ENCODE measurements around the gene AUTS2.

AUTS2 gene

DNA sequence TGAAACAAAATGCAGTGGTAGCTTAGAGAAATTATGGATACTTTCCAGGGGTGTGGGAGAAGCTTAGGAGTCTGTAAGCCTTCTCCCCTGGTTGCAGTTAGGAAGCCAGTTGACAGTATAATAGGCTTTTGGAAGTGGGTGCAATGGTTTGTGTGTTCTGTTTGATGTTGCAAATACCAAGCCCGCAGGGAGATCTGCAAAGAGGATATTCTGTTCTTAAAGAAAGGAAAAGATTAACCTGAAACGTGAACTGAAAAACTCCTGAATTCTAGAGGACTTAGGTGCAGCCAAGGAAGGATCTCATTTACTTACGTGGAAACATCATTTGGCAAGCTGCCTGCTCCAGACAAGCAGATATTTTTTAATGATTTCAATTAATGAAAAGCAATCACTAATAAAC is 496.6 kb downstream of the AUTS2 start:
- H3K27me3 Mint-ChIP-seq: no peaks in the 10 kb centered on the region
- H3K4me3 Mint-ChIP-seq: no peak overlapping the region
- DNase-seq: no peak
- H3K36me3 Mint-ChIP-seq: no peaks in the 10 kb centered on the region
- no peaks in the 10 kb centered on the region for H3K9me3 Mint-ChIP-seq
- no peak overlapping the region for H3K27ac Mint-ChIP-seq
- ATAC-seq (replicated peaks): no peak
- peaks cover 0 to 2% of the 10 kb centered on the region in 2 donors for H3K4me1 Mint-ChIP-seq

DNA sequence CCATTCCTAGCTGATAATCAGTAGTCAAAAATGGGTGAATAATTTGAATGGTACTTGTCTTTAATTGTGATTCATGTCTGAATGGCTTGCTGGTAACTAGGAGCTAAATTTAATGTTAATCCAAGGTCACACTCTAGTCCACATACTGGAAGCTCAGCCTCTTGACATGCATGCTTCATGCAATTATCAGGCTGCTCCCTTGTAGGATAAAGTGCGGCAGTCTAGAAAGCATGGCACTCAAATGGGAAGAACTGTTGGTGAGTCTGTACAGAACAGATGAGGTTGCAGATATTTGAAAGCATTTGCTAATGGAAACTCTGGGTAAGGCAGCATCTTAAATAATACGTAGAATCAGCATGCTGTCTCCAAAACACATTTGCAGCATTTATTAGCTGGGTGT is 499.4 kb downstream of the AUTS2 start:
- Mint-ChIP-seq H3K4me3 (no peak overlapping the region), H3K27me3 (no peaks in the 10 kb centered on the region), H3K36me3 (no peaks in the 10 kb centered on the region)

DNA sequence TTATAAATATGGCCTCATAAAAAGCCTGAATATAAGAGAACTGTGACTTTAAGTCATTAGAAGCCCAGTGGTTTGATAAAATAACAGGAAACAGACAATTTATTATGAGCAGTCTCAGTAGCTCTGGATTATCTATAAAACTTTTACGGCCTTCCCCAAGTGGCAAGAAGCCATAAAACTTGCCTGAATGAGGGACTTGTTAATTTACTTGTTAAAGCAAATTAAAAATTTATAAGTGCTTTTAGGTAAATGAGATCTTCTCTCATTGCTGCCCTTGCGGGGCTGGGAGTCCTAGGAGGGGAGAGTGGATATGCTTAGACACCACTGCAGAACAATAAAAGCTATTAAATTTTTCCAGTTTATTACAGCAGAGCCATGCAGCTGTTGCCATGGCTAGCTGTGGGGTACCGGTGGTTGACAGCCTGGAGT is 499.9 kb downstream of the AUTS2 start:
- no peaks in the 10 kb centered on the region for H3K9me3 Mint-ChIP-seq
- H3K27me3 Mint-ChIP-seq: no peaks in the 10 kb centered on the region
- H3K36me3 Mint-ChIP-seq: no peaks in the 10 kb centered on the region
- no peak for ATAC-seq (replicated peaks)
- H3K27ac Mint-ChIP-seq: no peak overlapping the region
- no peak overlapping the region for H3K4me3 Mint-ChIP-seq
- DNase-seq: no peak
- H3K4me1 Mint-ChIP-seq: peaks cover 0 to 2% of the 10 kb centered on the region in 2 donors

More for the DNA sequence above, 499.4 kb downstream of the AUTS2 start:
- Mint-ChIP-seq H3K27ac (no peak overlapping the region), H3K9me3 (no peaks in the 10 kb centered on the region), H3K4me1 (peaks cover 0 to 2% of the 10 kb centered on the region in 2 donors)
- DNase-seq: no peak
- no peak for ATAC-seq (replicated peaks)

DNA sequence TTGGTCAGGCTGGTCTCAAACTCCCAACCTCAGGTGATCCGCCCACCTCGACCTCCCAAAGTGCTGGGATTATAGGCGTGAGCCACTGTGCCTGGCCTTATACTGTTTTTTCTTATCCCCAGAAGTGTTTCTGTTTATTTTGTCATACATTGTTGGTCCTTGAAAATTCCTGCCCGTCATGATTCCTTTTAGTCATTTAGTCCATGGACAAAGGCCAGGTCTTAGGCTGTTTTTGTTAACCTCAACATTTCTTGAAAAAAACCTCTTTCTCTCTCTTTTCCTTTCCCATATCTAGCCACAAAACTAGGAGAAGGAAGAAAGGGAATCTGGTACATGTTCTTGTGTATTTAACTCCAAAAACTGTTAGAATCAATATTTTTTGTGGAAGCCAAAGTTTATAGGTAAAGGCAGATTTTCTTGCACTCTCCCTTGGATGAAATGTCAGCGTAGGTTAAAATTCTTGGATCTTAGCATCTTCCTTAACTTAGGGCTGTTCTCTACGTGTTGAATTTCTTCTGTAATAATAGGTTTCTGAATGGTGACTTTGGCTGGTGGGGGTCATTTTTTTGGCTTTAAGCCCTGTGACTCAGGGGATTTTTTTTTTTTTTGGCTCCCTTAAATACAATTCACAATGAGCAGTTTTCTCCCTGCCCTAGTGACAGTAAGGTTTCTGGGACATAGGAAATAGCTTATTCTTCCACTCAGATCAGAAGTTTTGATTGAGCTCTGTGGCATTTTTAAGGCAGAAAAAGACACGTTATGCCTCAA is 500.8 kb downstream of the AUTS2 start:
- peaks cover 0 to 2% of the 10 kb centered on the region in 2 donors for H3K4me1 Mint-ChIP-seq
- ATAC-seq (replicated peaks) (no peak), DNase-seq (no peak)
- H3K27me3 Mint-ChIP-seq: no peaks in the 10 kb centered on the region
- no peaks in the 10 kb centered on the region for H3K9me3 Mint-ChIP-seq
- H3K27ac Mint-ChIP-seq: no peak overlapping the region
- no peaks in the 10 kb centered on the region for H3K36me3 Mint-ChIP-seq
- H3K4me3 Mint-ChIP-seq: no peak overlapping the region

DNA sequence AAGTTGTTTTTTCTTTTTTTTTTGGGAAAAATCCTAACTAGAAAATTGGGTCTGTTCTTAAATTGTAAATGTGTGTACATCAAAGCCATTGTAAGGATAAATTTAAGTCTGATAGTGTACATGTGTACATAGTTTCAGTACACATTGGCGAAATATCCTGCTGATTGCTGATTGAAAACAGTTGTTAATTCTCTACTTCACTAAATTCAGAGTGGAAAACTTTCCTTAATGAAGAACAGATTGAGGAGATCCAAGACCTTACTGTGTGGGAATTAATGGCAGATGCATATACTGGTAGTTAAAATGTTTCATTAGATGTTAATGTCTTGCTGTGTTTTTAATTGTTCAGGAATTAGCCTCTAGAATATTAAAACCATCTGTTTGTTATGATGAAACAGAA is 506.0 kb downstream of the AUTS2 start:
- Mint-ChIP-seq H3K9me3 (no peaks in the 10 kb centered on the region), H3K27ac (no peak overlapping the region), H3K4me3 (no peak overlapping the region), H3K27me3 (no peaks in the 10 kb centered on the region), H3K4me1 (peaks cover 0 to 1% of the 10 kb centered on the region in 2 donors), H3K36me3 (no peaks in the 10 kb centered on the region)
- no peak for DNase-seq
- ATAC-seq (replicated peaks): no peak

DNA sequence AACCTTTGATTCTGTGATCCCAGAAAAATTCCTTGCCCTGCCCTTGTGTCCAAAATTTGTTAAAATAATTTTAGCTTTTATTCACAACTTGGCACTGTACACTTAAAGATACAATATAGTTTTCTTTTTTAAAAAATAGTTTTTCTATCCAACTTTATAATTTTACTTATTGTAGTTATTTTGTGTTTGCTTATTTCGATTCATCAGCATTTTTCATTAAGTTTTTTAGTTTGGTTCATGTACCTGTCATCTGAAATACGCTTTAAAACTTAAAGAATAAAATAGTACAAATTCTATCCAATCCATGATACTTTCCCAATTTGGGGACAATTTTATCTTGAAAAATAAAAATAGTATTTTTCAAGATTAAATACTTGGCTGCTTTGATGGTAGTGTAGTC is 514.8 kb downstream of the AUTS2 start:
- Mint-ChIP-seq H3K27ac (no peak overlapping the region), H3K27me3 (no peaks in the 10 kb centered on the region), H3K36me3 (no peaks in the 10 kb centered on the region), H3K9me3 (no peaks in the 10 kb centered on the region), H3K4me1 (peaks cover 0 to 4% of the 10 kb centered on the region in 2 donors), H3K4me3 (no peak overlapping the region)
- ATAC-seq (replicated peaks): no peak
- no peak for DNase-seq

DNA sequence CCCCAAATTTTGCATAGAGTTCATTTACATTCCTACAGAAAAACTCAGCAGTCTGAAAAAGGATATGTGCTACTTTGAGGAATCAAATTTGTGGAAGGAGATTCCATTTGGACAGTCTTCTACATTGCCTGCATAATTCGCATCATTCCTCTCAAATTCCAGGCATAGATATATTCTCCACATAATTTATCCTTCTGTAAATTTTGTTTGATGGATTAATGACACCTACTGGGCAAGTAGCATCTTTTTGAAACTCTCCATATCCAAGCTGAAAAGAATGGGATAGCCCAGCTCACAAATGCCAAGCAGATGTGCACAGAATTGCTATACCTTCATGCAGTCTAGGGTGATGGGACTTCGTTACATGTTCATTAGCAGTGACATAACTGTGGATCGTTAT is 515.3 kb downstream of the AUTS2 start:
- peaks cover 0 to under 1% of the 10 kb centered on the region in 2 donors for H3K36me3 Mint-ChIP-seq
- H3K4me1 Mint-ChIP-seq: peaks cover 0 to 4% of the 10 kb centered on the region in 2 donors
- no peak overlapping the region for H3K27ac Mint-ChIP-seq
- H3K9me3 Mint-ChIP-seq: no peaks in the 10 kb centered on the region
- H3K27me3 Mint-ChIP-seq: no peaks in the 10 kb centered on the region
- DNase-seq: no peak
- ATAC-seq (replicated peaks): no peak
- no peak overlapping the region for H3K4me3 Mint-ChIP-seq

DNA sequence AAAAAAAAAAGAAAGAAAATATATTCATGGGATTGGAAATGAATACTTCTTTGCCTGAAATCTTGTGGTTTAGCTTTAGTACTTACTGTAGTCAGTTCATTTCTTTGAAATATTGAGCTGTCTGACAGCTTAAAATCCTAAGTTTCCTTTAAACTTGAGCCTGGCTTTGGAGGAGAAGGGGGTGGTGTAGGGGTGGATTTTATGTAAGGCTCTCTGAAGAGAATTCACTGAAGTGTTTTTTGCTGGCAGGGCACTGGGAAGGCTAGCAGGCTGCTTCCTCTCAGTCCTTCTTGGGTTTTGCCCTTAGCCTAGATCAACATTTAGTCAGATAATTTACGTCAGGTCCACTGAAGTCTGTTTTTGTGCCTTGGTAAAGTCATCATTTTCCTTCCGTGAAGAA is 516.5 kb downstream of the AUTS2 start:
- no peaks in the 10 kb centered on the region for H3K27me3 Mint-ChIP-seq
- no peak overlapping the region for H3K27ac Mint-ChIP-seq
- DNase-seq (no peak), ATAC-seq (replicated peaks) (no peak)
- peaks cover 0 to 4% of the 10 kb centered on the region in 2 donors for H3K4me1 Mint-ChIP-seq
- H3K9me3 Mint-ChIP-seq: no peaks in the 10 kb centered on the region
- H3K4me3 Mint-ChIP-seq: no peak overlapping the region
- H3K36me3 Mint-ChIP-seq: peaks cover 9 to 10% of the 10 kb centered on the region in 2 donors

DNA sequence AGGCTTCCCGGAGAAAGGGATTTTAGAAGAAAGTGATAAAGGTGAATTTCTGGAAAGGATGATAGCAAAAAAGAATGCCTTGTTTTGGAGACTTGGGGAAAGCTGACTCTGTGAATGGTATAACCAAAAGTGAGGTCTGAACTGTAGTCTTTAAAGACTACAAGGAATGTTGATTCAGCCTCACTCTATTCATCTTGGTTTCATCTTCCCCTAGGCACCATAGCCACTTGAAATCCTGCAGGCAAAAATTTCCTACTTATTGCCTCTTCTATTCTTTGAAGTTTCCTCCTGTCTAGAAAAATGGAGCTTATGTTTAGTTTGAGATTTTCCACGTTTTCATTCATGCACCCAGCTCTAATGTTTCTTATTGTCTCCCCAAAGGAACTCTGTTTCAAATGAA is 518.0 kb downstream of the AUTS2 start:
- ATAC-seq (replicated peaks) (no peak), DNase-seq (no peak)
- Mint-ChIP-seq H3K36me3 (peaks cover 17 to 20% of the 10 kb centered on the region in 2 donors), H3K9me3 (peaks cover 6 to 7% of the 10 kb centered on the region in 2 donors), H3K4me3 (no peak overlapping the region), H3K27me3 (no peaks in the 10 kb centered on the region), H3K4me1 (peaks cover 0 to 4% of the 10 kb centered on the region in 2 donors), H3K27ac (no peak overlapping the region)

DNA sequence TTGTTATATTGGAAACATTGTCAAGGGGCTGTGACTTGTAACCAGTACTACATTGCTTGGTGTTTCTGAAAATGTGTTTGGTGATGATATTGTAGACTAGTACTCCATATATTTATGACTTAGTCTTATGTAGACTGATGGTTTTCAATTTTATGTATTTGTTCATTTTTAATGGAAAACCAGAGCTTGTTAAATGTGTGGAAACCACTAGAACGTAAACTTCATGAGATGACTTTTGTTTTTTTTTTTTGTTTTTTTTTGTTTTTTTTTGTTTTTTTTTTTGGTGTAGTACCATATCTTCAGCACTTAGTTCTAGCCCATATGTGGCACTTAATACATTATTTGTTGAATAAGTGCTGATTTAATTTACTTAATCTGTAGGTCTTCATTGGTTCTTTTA is 518.6 kb downstream of the AUTS2 start:
- Mint-ChIP-seq H3K4me1 (peaks cover 0 to 4% of the 10 kb centered on the region in 2 donors), H3K9me3 (peaks cover 9 to 11% of the 10 kb centered on the region in 2 donors), H3K27ac (no peak overlapping the region), H3K4me3 (no peak overlapping the region), H3K27me3 (no peaks in the 10 kb centered on the region), H3K36me3 (peaks cover 23 to 26% of the 10 kb centered on the region in 2 donors)
- no peak for DNase-seq
- ATAC-seq (replicated peaks): no peak

DNA sequence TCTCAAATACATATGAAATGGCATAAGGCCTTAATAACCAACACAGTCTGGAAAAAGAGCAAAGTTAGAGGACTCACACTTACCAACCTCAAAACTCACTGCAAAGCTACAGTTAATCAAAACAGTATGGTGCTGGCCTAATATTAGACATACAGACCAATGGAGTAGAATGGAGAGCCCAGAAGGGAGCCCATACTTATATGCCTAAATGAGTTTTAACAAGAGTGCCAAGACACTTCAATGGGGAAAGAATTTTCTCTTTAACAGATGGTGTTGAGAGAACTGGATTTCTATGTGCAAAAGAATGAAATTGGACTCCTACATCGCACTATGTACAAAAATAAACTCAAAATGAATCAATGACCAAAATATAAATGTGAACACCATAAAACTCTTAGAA is 522.6 kb downstream of the AUTS2 start:
- Mint-ChIP-seq H3K27me3 (no peaks in the 10 kb centered on the region), H3K9me3 (peaks cover 27% of the 10 kb centered on the region in 2 donors), H3K36me3 (peaks cover 50 to 57% of the 10 kb centered on the region in 2 donors), H3K27ac (no peak overlapping the region), H3K4me1 (peaks cover 0 to 4% of the 10 kb centered on the region in 2 donors), H3K4me3 (no peak overlapping the region)
- ATAC-seq (replicated peaks) (no peak), DNase-seq (no peak)

DNA sequence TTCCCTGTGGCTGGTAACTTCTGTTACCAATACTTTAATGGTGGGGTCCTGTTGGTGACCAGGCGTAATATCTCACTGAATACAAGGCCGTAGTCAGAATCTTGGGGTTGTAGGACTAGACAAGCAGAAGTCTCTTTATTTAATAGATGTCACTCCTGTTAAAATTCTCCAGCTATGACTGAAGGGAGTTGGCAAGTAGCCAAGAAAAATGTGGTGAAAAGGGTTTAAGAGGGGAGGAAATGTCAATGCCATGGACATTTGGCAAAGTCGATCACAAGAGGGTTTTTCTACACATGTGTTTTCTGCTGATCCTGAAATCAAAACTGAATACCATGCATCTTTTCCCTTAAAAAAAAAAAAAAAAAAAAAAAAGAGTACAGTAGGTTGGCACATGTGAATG is 533.5 kb downstream of the AUTS2 start:
- Mint-ChIP-seq H3K4me3 (no peak overlapping the region), H3K27ac (no peak overlapping the region), H3K36me3 (peaks cover 5 to 25% of the 10 kb centered on the region in 2 donors), H3K9me3 (peaks cover 0 to 2% of the 10 kb centered on the region in 2 donors), H3K4me1 (peaks cover 0 to 4% of the 10 kb centered on the region in 2 donors), H3K27me3 (no peaks in the 10 kb centered on the region)
- DNase-seq: no peak
- ATAC-seq (replicated peaks): no peak

DNA sequence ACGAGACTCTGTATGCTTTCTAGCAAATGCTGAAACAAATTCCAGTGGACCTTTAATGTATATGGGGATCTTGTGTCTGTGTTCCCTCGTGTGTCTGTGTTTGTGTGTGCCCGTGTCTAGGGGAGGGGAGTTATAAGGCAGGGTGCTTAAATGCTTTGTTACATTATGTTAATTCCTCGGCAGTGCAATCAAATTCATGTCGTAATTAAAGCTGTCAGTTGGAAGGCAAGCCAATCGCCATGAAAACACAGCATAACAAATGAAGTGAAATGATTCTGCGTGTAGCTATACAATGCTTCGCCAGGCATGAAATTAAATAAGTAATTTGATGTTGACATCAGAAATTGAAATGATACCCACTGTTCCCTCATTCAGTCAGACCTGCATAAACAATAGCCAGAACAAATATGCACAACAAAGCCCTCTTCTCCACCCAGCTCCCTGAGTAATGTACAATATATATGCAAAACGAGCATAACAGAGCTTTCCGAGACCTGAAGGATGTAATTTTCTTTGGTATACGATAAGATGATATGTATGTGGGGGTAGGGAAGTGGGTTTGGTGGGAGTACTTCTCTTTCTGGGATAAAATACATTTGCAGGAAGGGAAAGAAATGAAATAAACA is 534.1 kb downstream of the AUTS2 start:
- H3K4me3 Mint-ChIP-seq: no peak overlapping the region
- peaks cover 0 to under 1% of the 10 kb centered on the region in 2 donors for H3K9me3 Mint-ChIP-seq
- no peak for ATAC-seq (replicated peaks)
- peaks cover 0 to 4% of the 10 kb centered on the region in 2 donors for H3K4me1 Mint-ChIP-seq
- H3K27ac Mint-ChIP-seq: no peak overlapping the region
- no peak for DNase-seq
- H3K36me3 Mint-ChIP-seq: peaks cover 4 to 22% of the 10 kb centered on the region in 2 donors
- H3K27me3 Mint-ChIP-seq: no peaks in the 10 kb centered on the region

DNA sequence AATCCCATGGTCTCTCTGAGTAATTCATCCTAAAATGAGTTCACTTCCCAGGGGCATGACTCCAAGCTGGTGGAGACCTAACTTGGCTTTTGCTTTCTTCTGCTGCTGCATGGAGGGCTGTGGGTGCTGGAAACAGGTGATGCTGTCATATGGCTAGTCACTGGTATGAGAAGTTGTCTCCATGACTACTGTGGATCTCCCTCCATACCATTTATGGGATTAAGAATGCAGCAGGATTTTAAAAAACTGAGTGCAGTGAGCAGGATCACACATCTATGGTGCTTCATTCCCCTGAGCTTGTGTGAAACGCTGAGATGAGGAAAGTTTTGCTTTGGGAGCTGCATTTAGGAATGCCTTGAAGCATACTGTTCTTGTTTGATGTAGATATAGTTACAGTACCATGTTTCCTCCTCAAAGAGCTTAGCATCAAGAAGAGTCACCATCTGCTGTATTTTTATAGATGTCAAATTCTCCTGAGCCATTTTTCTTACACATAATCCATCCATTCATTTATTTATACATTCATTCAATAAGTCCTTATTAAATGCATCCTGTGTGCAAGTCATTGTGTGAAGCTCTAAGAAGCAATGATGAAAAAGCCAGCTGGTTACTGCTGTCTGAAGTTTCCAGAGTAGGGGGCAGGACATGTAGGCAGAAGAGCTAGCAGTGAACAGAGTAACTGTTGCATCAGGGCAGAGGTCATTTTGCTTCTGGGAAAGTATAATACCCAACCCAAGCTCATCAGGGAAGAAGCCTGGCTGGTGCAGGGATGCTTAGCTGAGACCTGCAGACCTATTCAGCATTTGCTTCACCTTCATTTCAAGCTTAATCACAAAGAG is 534.8 kb downstream of the AUTS2 start:
- DNase-seq (no peak), ATAC-seq (replicated peaks) (no peak)
- Mint-ChIP-seq H3K4me1 (peaks cover 0 to 4% of the 10 kb centered on the region in 2 donors), H3K4me3 (no peak overlapping the region), H3K36me3 (peaks cover 2 to 16% of the 10 kb centered on the region in 2 donors), H3K9me3 (no peaks in the 10 kb centered on the region), H3K27me3 (no peaks in the 10 kb centered on the region), H3K27ac (no peak overlapping the region)
